GM21825 (cell line): Measurements from ENCODE around the gene KCNA4.
"Not testable (repeated sequence)": the region's sequence is repeated elsewhere in the genome, so short reads cannot be mapped to it uniquely, and the experiment has no call there.

Source experiments
- ATAC-seq: cut with Tn5 transposase; IDR thresholded peaks from one replicate; pipeline ENCODE4 v1.9.1; 2021; ENCODE audit warnings: mild to moderate bottlenecking, moderate library complexity; ENCODE audit not compliant: unreplicated experiment

KCNA4 gene

DNA sequence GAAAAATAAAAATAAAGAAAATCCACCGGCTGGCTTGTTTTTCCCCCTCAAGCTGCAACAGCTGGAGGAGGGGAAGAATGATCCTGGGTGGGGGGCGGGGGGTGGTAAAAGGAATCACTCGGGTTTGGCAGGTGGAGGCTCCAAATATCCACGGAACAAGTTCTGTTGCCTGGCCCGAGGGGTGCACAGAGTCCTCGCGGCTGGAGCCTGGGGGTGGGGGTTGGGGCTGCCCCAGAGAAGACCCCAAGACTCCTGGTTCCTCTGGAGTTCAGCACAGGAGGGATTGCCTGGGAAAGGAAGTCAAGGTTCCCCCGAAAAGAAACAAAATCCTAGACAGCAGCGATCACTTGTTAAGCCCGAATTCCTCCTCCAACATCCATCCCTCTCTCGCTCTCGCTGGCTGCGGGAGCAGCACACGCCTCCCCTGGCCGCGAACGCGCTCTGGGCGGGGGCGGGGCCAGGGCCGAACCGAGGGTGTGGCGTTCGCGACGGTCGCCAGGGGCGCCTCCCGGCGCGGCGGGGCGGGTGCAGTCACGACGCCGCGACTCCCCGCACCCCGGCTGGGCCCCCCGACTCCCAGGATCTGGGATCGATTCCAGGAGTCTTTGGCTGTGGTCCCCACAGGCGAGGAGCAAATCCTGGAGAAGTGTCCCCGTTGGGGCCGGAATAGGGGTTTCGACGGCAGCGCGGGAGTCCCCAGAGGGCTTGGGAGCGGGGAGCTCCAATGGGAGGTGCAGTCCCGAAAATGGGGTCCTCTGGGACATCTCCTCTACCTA is at the start of gene KCNA4:
Gene KCNA4, minus strand, starts transcription at position 443 of the 776 bp plus-strand sequence. CDS start 4,352 bp downstream, outside the sequence.
- ATAC-seq, result no peak

DNA sequence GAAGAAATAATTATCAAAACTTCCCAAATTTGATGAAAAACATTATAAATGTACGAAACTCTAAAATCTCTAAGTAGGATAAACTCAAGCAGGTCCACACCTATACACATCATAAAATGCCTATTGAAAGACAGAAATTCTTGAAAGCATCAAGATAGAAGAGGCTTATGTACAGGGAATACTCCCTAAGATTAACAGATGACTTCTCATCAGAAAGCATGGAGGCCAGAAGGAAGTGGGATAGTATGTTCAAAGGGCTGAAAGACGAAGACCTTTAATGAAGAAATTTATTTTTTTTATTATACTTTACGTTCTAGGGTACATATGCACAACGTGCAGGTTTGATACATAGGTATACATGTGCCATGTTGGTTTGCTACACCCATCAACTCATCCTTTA is 45.3 kb upstream of the KCNA4 start:
- ATAC-seq, result no peak

DNA sequence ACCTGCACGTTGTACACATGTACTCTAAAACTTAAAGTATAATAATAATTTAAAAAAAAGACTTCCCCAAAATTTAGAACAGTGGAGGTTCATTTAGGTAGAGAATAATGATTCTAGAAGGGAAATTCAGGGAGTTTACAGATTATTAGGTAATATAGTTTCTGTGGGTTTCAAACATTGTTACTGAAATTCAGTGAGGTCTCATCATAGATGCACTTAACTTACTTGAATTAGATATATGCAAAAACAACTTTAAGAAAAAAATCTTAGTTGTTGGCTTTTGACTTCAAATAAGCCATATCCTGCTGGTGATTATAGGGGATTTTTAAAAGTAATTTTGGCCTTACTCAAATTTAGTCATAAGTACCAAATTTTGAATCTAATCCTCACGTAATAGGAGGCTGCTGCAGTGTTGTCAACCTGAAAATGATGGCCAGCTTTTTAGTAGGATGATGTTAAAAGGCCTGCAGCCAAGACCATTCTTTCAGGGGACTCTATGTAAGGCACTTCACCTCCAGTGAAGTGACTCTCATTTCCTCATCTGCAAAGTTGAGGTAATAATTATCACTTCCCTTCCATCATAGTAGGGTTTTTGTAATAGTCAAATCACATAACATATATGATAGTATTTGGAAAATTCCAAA is 42.5 kb upstream of the KCNA4 start:
- ATAC-seq, result no peak

DNA sequence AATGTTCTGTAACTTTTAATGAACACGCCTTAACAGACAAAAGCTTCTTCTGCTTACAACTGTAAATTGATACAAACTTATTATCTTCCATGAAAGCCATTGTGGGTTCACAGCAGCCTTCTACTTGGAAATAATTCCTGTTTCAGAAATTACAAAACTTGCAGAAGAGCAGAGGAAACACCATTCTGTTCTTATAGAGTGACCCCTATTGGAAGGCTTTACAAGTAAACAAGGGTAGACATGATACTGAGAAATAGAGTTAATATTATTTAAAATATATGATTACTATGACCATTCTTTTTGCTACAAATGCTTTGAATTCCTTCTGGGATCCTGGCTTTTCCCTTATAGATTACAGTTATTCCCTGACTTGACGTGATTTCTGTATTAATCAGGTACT is 32.4 kb upstream of the KCNA4 start:
- no peak for ATAC-seq

DNA sequence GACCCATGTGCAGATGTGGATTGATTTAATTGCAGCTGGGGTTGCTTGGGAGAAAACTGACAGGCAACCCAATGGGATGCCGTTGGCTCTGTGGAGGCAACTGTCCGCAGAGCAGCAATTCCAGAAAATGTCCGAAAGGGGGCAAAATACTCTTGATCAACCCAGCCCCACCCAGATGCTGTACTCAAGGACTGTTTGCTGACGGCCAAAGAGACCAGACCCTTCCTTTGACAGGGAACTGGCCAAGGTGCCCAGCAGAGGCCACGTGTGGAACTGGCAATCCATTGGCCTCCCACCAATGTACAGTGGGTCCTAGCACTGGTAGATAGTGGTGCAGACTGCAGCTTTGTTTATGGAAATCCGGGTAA is 29.7 kb upstream of the KCNA4 start:
- no peak for ATAC-seq

DNA sequence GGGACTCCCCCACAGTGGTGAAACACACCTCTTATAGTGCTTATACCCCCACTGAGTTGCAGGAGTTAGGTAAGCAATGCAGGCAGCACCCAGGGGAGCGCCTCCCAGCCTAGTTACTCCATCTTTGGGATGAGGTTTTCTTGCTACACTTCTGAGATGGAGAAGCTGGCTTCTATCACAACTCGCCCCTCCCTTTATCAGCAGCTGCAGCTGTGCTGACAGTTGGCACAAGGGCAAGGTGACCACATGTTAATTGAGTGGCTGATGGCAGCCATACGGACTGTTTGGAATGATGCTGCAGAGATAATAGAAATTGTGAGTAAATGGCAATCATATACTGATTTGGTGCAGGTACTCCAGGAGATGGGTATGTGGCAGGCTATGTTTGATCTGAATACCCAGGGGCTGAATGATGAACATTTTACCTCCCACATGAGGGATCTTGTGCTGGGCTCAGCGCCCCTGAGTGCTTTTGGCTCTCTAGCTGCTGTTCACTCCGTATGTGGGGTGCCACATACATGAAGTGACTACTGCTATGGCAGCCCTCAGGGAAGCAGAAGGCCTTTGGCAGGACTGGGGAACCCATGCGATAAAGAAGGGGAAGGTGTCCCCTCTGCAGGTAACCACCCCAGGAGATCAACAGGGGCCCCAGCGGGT is 29.2 kb upstream of the KCNA4 start:
- no peak for ATAC-seq

DNA sequence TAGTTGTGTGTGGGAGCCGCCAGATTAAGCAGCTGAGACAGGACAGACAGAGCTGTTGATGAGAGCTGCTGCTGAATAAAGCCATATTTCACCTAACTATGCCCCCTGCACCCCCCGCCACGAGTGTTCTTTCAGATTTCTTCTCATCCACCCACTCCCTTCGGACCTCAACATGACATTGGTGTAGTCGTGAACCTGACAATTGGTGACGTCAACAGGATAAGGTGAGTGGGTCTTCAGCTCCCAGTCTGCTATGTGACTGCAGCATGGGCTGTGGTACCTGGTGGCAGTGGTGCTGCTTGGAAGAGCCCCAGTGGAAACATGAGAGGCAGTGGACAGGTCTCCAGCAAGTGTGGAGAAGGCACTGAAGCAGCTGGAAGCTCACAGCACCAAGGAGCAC is 28.3 kb upstream of the KCNA4 start:
- ATAC-seq, result no peak

DNA sequence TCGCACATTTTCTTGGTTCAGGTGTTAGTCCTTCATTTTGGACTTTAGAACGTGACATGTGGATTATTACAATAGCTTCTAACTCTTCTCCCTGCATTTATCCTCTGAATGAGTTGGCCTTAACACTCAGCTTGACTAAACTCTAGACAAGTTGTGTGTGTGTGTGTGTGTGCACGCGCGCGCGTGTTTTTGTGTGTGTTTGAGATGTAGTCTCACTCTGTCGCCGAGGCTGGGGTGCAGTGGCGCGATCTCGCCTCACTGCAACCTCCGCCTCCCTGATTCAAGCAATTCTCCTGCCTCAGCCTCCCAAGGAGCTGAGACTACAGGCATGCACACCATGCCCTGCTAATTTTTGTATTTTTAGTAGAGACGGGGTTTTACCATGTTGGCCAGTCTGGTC is 24.3 kb upstream of the KCNA4 start:
- no peak for ATAC-seq

DNA sequence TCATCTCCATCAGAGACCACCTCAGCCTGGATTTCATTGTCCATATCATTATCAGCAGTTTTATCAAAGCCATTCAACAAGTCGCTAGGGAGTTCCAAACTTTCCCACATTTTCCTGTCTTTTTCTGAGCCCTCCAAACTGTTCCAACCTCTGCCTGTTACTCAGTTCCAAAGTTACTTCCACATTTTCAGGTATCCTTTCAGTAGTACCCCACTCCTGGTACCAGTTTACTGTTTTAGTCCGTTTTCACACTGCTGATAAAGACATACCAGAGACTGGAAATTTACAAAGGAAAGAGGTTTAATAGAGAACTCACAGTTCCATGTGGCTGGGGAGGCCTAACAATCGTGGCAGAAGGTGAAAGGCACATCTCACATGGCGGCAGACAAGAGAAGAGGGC is 17.9 kb upstream of the KCNA4 start:
- ATAC-seq, result not testable (repeated sequence)

DNA sequence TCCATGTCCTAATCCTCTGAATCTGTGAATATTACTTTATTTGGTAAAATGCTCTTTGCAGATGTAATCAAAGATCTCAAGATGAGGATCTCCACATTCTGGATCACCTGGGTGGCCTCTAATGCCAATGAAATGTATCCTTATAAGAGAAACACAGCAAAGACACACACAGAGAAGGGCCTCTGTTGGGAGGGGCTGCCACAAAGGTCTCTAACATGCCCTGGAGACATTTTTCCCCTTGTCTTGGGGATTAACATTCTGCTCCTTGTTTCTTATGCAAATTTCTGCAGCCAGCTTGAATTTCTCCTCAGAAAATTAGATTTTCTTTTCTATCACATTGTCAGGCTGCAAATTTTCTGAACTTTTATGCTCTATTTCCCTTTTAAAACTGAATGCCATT is 17.3 kb upstream of the KCNA4 start:
- ATAC-seq, result not testable (repeated sequence)

DNA sequence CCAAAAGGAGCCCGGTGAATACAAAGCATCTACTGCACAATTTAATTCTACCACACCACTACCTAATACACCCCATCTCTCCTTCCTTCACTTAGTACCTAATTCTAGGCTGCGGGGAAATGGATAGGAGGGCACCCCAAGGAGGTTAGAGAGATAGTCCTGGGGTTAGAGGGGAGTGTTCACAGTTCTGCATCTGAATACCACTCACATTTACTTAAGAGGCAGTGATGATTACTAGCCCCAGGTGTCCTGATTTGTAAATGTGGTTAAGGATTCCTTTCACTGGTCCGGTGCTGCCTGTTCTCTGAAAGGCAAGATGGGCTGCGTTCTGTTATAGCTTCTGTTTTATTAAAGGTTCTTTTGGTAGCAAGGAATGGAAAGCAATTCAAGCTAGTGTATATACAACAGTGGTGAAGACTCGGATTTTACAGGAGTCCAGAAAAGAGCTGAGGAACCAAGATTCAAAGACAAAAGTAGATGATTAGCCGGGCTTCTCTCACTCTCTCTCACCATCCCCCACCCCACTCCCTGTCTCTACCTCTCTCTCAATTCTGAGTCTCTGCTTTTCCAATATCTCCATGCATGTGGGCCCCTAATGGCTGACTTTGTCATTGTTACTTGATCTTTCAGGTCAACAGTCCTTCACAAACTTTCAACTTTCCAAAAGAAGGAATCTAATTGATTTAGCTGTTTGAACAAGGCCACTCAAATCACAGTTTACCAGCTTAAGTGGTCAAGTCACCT is 8.7 kb upstream of the KCNA4 start:
- no peak for ATAC-seq

DNA sequence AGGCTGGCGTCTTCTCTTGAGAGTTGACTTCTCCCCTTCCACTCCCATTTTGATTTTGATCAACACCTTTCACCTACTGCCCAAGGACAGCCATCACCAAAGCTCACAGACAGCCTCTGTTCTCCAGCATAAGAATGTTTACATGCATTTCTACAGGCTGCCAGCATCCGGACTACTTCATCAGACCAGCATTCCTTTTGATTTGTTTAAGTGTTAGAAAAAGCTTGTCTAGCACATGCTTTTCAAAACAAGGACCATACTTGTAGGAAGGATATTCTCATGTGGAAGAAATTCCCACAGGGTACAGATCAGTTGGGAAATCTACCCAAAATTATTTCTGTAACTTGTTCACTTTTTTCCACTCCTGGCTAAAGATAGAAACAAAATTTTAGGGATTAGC is 6.2 kb upstream of the KCNA4 start:
- no peak for ATAC-seq

DNA sequence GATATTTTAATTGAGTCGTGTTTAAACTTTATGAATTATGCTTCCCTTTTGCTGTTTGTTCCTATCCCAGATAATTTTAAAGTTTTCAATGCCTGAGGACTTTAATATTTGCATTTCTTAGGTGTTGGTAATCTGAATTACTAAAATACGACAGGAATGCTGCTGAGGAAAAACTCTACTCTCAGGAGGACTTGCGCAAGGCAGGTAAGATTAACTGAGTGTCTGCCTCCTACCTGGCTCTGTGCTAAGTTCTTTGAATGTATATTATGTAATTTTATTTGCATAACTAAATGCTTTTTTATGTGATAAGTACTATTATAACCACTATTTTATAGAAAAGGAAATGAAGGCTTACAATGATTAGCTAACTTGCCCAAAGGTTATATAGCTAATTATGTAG is 2.7 kb upstream of the KCNA4 start:
- ATAC-seq, result no peak

DNA sequence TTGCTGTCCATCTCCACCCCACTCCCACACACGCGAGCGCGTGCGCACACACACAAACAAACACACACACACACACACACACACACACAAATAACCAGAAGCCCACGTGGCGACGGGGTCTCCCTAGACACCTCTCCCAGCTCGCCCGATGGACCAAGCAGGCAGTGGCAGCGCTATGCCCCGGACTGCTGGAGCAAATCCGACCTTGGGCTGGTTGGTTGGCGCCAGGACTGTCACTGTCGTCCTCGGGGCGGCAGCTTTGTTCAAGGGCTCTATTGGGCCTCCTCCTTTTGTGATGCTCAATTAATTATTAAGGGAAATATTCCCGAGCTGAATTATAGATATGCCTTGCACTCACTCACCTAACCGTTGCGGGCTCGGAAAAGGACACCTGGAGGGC is 1.7 kb upstream of the KCNA4 start:
- ATAC-seq, result no peak

DNA sequence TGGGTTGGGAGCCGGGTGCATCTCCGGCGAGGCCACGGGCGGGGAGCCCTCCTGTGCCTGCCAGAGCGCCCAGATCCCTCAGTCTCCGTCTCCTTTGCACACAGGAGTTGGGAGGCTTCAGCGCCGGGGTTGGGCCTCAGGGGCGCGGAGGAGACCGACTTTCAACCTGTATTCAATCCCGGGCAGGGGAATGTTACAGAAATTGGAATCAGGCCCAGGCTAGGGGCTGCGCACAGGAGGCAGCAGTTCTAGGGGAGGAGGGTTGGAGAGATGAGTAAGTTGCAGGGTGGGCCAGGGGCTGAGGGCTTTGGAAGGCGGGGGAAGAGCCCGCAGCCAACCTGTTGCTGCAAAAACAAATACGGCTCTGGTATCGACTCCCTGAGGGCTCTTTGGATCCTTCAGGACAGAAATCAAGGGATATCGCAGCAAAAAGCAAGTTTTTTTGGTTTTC is 640 bp upstream of the KCNA4 start:
- ATAC-seq, result no peak

DNA sequence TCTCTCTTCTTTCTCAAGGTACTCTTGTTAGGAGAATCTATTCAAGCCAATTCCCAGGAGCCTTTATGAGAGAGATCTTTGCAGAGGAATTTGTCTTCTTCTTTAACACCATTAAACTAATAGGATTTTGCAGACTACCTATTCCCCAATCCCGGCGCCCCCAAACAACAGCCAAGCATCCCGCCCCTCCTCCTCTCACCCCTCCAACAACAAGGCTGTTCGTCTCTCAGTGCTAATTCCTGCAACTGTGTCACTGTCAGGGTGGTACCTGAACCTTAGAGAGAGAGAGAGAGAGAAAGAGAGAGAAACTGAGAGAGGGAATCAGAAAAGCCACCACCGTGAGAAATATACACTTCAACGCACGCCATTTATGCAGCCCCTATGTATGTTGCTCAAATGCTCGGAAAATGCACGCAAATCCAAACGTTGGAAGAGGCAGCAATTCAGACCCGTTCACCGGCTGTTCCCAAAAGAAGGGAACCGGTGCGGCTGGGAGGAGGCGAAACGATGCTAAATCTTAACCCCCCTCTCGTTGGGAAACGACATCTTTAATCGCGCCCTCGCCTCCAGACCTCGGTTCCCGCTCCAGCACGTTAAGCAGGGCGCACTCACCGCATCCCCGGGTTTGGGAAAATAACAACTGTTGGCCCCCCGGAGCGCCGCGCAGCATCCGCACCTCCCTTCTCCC is 961 bp downstream of the KCNA4 start:
- no peak for ATAC-seq

DNA sequence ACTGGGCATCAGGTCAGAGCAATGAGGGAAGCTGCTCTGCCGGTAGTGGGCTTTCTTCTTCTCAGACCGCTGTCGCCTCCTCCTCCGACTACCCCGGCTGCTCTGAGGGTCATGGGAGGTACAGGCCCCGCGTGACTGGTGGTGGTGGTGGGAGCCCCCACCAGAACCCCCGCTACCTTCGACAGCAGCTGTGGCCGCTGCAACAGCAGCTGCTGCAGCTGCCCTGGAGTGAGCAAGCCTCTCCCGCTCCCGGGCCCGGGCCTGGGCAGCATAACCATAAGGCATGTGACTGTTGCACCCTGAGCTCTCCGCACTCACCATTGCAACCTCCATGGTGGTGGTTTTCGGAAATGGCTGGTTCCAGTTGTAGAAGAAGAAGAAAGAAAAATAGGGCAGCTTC is 4.5 kb downstream of the KCNA4 start:
- ATAC-seq, result no peak

DNA sequence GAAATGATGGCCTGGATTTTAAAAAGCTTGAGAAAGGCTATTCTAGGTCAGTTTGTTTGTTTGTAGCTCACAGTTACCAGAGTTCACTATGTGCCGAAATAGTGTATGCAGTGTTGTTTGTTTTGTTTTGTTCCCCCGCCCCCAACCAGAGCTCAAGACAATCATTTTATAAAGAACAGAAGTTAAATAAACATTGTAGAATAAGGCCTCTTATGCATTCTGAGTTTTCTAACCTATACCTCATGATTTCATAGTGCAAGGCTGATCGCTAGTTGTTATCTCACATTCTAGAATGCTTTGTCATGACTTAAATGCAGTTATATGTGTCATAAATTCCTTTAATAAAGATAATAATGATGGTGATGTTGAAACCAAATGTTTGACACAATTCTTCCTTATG is 7.8 kb downstream of the KCNA4 start:
- ATAC-seq, result no peak

DNA sequence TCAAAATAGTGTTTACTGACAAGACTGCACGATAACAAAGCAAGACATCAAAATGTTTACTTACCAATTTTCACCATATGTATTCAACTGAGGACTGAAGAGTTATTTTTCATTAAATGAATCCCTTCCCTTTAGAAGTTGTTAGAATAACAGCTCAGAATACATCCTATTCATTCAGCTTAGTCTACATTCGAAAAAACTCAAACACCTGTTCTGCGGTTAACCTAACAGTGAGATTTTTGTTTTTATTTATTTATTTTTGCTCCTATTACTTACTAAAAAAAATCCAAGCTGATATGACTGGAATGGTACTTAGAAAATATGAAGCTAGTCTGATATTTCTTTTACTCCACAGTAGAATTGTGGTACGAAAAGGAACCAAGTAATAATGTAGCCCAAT is 10.0 kb downstream of the KCNA4 start:
- no peak for ATAC-seq

DNA sequence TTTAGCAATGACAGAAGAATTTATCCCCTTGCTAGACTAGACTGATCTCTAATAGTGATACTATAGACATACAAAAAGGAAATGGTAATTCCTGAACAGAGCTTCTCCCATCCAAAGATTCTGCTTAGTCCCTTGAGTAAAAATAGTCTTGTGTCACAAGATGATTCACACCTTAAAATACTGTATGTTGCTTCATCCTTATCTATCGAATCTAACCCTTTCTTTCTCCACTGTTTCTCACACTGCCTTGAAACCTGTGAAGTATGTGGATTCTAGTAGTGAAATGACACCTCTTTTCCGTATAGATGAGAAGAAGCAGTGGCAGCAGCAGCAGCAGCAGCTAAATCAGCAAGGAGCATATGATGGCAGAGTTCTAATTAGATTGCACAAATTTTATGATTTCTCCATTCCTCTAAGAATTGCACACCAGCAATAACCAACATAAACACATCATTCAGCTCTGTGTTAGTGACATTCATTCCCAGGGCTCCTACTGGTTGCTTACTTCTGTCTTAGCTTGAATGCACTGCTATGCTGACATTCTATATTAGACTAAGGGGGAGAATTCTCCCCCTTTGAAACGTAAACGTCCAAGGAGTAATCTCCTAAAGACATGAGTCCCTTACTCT is 14.6 kb downstream of the KCNA4 start:
- ATAC-seq, result no peak
